Measurements from ENCODE around the gene FIBCD1.

GRCh38 chr9:130854835-130855234 is 84.2 kb downstream of the FIBCD1 start:
- TF ChIP-seq, protein P1, sequence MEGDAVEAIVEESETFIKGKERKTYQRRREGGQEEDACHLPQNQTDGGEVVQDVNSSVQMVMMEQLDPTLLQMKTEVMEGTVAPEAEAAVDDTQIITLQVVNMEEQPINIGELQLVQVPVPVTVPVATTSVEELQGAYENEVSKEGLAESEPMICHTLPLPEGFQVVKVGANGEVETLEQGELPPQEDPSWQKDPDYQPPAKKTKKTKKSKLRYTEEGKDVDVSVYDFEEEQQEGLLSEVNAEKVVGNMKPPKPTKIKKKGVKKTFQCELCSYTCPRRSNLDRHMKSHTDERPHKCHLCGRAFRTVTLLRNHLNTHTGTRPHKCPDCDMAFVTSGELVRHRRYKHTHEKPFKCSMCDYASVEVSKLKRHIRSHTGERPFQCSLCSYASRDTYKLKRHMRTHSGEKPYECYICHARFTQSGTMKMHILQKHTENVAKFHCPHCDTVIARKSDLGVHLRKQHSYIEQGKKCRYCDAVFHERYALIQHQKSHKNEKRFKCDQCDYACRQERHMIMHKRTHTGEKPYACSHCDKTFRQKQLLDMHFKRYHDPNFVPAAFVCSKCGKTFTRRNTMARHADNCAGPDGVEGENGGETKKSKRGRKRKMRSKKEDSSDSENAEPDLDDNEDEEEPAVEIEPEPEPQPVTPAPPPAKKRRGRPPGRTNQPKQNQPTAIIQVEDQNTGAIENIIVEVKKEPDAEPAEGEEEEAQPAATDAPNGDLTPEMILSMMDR (conservative IDR thresholded peaks at IDR 0.05), result no peak; the same call in 1 of the 2 replicates
- TF ChIP-seq ZFX (IDR thresholded peaks at IDR 0.05), result no peak

Data from C4-2B (cell line).